BLaER1 (cell line): ENCODE results near the gene GAL.

Experiments
- H3K27ac ChIP-seq: shearing (Covaris generic); formaldehyde crosslinking; 2 replicates; pipeline ENCODE4 v1.8.1; 2022
- H3K27me3 ChIP-seq: shearing (Covaris generic); formaldehyde crosslinking; 2 replicates; pipeline ENCODE4 v1.8.1; 2022
- H3K36me3 ChIP-seq: shearing (Covaris generic); formaldehyde crosslinking; 2 replicates; pipeline ENCODE4 v1.8.1; 2022
- H3K4me1 ChIP-seq: shearing (Covaris generic); formaldehyde crosslinking; 2 replicates; pipeline ENCODE4 v1.8.1; 2022
- H3K4me2 ChIP-seq: shearing (Covaris generic); formaldehyde crosslinking; 2 replicates; pipeline ENCODE4 v1.8.1; 2022
- H3K4me3 ChIP-seq: shearing (Covaris generic); formaldehyde crosslinking; 2 replicates; pipeline ENCODE4 v1.8.1; 2022
- H3K9ac ChIP-seq: shearing (Covaris generic); formaldehyde crosslinking; 2 replicates; pipeline ENCODE4 v1.8.1; 2022
- H3K9me3 ChIP-seq: shearing (Covaris generic); formaldehyde crosslinking; 2 replicates; pipeline ENCODE4 v1.8.1; 2022
- H4K20me1 ChIP-seq: shearing (Covaris generic); formaldehyde crosslinking; 2 replicates; pipeline ENCODE4 v1.8.1; 2022
- Cebpa-rat ChIP-seq: shearing (Covaris generic); IDR thresholded peaks from 2 replicates; pipeline ENCODE4 v1.8.1; 2022

GAL gene

DNA sequence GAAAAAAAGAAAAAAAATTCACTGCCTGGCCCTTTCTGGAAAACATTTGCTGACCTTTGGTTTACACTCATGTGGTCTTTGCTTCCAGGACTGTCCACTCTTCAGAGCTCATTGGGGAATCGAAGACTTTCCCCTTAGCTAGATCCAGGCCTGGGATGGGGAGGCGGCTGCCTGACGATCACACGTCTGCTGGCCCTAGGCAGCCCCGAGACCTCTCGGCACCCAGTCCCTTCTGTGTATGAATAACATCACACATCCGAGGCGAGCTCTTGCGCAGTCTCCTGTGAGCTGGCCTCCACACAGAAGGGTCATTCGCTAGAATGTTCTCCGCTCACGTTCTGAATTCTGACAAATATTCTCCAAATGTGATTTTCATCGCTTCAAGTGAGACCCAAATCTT is 25.7 kb upstream of the GAL start:
- peak overlapping the region; percentile 99 for H3K4me2 ChIP-seq
- no peaks in the 10 kb centered on the region; the same call in 1 of the 2 replicates for H3K27me3 ChIP-seq
- peaks cover 56% of the 10 kb centered on the region for H3K4me1 ChIP-seq
- H4K20me1 ChIP-seq, result peaks cover 14% of the 10 kb centered on the region
- H3K9me3 ChIP-seq, result peaks cover 31% of the 10 kb centered on the region
- H3K4me3 ChIP-seq, result no peak overlapping the region
- no peak for TF ChIP-seq Cebpa-rat
- no peaks in the 10 kb centered on the region for H3K36me3 ChIP-seq
- H3K9ac ChIP-seq, result no peak overlapping the region
- no peak overlapping the region for H3K27ac ChIP-seq

DNA sequence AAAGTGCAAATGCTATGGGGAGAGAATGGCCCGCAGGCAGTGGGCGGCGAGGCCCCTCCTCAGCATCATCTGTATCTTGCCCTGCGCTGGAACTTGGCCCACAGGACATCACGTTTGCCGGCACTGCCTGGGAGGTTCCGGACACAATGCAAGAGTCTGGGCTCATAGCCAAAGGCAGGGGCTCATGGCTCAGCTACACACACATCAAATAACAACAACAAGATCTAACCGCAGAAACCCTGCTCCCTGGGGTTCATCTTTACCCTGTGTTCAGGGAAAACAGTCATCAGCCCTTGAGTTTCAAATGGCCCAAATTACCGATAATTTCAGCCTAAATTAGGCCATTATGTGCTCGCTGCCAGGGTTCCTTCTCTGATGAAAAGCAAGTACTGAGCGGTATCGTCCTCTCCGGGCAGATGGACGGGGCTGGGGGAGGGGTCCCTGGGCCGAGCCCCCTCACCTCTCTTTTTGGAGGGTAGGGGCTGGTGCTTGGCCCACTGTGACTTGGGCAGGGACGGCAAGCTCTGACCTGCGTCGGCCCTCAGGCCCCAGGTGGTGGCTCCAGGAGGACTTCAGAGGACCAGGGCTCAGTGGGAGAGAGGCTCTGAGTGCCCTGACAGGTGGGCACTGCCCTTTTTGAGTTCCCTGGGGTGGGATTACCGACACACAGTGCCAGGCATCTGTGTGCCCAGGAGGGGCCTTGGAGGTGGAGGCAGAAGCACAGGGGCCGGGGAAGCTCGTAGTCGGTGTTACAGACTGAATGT is 25.0 kb upstream of the GAL start:
- peak overlapping the region; percentile 99 for H3K4me2 ChIP-seq
- peaks cover 19% of the 10 kb centered on the region for H4K20me1 ChIP-seq
- peak; percentile 34; the same call in 1 of the 2 replicates for TF ChIP-seq Cebpa-rat
- H3K27me3 ChIP-seq, result no peaks in the 10 kb centered on the region; the same call in 1 of the 2 replicates
- peak overlapping the region; percentile 65 for H3K27ac ChIP-seq
- no peaks in the 10 kb centered on the region for H3K36me3 ChIP-seq
- peak overlapping the region; percentile 55 for H3K4me3 ChIP-seq
- H3K9me3 ChIP-seq, result peaks cover 31% of the 10 kb centered on the region
- H3K9ac ChIP-seq, result no peak overlapping the region
- peaks cover 63% of the 10 kb centered on the region for H3K4me1 ChIP-seq

DNA sequence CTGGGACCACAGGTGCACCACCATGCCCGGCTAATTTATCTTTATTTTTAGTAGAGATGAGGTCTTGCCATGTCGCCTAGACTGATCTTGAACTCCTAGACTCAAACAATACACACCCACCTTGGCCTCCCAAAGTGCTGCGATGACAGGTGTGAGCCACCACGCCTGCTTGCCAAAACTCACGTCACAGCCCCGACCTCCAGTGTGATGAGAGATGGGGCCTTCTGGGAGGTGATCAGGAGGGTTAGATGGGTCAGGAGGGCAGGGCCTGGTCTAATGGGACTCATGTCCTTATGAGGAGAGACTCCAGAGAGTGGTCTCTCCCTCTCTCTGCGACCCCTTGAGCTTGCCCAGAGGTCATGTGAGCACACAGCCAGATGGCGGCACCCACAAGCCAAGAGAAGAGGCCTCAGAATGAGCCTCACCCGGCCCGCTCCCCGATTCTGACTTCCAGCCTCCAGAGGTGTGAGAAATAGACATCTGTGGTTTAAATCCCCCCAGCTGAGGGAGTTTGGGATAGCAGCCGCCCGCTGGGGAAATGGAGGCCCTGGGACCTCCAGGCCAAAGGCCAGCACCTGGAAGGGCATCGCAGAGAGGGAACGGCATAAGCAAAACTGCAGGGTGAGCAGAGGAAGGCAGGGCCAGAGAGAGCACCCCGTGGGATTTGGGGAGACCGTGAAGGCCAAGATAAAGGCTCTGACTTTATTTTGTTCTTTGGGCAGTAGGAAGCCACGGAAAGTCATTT is 24.1 kb upstream of the GAL start:
- Histone ChIP-seq H3K9ac (no peak overlapping the region), H3K4me1 (peaks cover 72% of the 10 kb centered on the region), H3K9me3 (peaks cover 23% of the 10 kb centered on the region), H3K27me3 (no peaks in the 10 kb centered on the region; the same call in 1 of the 2 replicates), H3K4me3 (peak overlapping the region; percentile 55; the same call in 1 of the 2 replicates), H3K4me2 (peak overlapping the region; percentile 99), H4K20me1 (peaks cover 26% of the 10 kb centered on the region), H3K27ac (no peak overlapping the region), H3K36me3 (no peaks in the 10 kb centered on the region)
- no peak for TF ChIP-seq Cebpa-rat

DNA sequence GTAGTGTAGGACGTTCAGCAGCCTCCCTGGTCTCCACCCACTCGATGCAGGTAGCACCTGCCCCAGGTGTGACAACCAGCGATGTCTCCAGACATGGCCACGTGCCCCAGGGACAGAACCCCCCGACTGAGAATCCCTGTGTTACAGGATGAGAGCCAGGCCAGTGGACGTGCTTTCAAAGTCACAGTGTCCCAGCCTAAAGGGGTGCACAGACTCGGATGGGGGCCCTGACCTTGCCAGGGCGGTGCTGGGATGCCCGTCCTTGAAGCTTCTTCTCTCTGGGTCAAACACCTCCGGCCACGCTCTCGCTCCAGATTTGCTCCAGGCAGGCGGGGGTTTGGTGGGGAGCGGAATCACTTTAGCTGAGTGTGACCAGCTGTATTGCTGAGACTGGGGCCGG is 23.3 kb upstream of the GAL start:
- H3K4me2 ChIP-seq, result peak overlapping the region; percentile 99; the same call in 1 of the 2 replicates
- no peak overlapping the region for H3K27ac ChIP-seq
- H3K27me3 ChIP-seq, result no peaks in the 10 kb centered on the region; the same call in 1 of the 2 replicates
- H3K4me3 ChIP-seq, result no peak overlapping the region
- peaks cover 73% of the 10 kb centered on the region for H3K4me1 ChIP-seq
- H3K9ac ChIP-seq, result no peak overlapping the region
- H4K20me1 ChIP-seq, result peaks cover 26% of the 10 kb centered on the region
- H3K9me3 ChIP-seq, result peaks cover 15% of the 10 kb centered on the region
- no peak for TF ChIP-seq Cebpa-rat
- no peaks in the 10 kb centered on the region for H3K36me3 ChIP-seq

DNA sequence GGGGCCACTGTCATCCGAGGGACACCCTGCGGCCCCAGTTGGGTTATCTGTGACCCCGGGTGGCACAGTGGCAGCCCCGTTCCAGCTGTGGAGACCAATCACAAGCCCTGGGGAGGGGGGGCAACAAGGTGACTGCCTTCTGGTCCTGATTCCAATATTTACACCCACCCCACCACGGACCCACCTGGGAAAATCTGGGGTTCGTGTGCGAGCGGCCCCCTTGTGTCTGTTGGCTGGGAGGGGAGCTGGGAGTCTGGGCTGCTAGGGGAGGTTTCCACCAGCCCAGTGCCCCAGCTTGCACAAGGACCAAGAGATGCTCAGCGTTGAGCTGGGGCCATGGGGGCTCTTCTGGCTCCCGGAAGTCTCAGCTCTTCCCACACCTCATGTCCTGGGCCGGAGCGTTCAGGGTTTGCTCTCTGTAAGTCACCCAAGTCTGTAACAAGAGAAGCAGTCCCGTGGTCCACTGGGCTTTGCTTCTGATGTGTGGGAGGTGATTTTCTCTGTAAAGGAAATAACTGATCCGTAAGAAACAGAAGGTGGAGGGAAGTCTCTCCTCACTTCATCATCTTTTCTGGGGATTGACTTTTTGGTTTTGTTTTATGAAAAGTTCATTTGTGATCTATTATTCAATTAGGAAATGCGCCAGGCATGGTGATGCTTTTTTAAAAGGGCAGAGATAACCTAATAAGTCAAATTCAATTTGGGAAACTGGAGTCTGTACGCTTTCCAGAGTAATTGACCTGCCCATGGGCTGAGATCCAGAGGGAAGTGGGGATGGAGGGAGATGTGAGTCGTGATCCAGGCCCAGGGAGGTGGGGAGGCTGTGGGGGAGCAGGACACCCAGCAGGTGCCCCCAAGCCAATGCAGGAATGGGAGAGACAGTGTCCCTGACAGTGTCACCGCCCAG is 22.4 kb upstream of the GAL start:
- Histone ChIP-seq H3K4me3 (no peak overlapping the region), H3K27ac (no peak overlapping the region), H3K9me3 (peaks cover 15% of the 10 kb centered on the region), H4K20me1 (peaks cover 26% of the 10 kb centered on the region), H3K9ac (no peak overlapping the region), H3K36me3 (no peaks in the 10 kb centered on the region), H3K27me3 (no peaks in the 10 kb centered on the region; the same call in 1 of the 2 replicates), H3K4me1 (peaks cover 71% of the 10 kb centered on the region), H3K4me2 (no peak overlapping the region)
- TF ChIP-seq Cebpa-rat, result no peak

DNA sequence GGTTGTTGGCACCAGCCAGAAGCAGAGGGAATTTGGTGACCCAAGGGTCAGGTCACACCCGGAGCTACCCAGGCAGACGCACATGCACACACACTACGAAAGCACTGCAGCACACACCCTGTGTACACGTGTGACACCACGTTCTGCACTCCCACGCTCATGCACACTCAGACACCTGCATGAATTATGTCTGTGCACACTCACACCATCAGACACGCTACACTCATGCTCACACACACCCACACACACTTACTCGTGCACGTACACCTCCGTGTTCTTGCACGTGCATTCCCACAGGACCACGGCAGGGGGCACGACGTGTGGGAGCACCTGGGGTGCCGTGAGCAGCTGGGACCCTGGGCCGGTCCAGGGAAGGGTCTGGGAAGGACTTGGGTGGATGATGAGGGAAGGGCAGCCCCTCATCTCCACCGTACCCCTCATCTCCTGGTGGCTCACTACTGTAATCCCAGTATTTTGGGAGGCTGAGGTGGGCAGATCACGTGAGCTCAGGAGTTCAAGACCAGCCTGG is 20.8 kb upstream of the GAL start:
- peak overlapping the region; percentile 89 for H3K4me2 ChIP-seq
- H3K9me3 ChIP-seq, result peaks cover 12% of the 10 kb centered on the region
- no peaks in the 10 kb centered on the region for H3K27me3 ChIP-seq
- no peak overlapping the region for H3K27ac ChIP-seq
- TF ChIP-seq Cebpa-rat, result no peak
- H3K4me3 ChIP-seq, result no peak overlapping the region
- H4K20me1 ChIP-seq, result peaks cover 25% of the 10 kb centered on the region
- H3K36me3 ChIP-seq, result no peaks in the 10 kb centered on the region
- no peak overlapping the region for H3K9ac ChIP-seq
- peaks cover 57% of the 10 kb centered on the region for H3K4me1 ChIP-seq

DNA sequence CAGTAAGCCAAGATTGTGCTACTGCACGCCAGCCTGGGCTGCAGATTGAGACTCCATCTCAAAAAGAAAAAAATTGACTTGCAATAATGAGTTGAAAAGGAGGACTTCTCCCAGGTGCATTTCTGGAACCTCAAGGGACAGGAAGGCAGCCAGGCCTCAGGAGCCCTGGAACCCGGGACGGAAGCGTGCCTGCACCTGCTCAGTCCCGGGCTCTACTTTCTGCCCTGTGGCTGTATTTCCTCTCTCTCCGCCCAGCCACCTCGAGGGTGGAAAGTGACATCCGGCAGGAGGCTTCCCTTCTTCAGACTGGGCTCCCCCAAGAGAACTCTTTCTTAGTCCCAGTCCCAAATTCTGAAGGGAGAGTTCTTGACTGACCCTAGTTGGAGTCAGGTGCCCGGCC is 20.2 kb upstream of the GAL start:
- H3K4me1 ChIP-seq, result peaks cover 53% of the 10 kb centered on the region
- H3K36me3 ChIP-seq, result no peaks in the 10 kb centered on the region
- no peak overlapping the region for H3K27ac ChIP-seq
- H3K9me3 ChIP-seq, result peaks cover 12% of the 10 kb centered on the region
- H4K20me1 ChIP-seq, result peaks cover 22% of the 10 kb centered on the region
- H3K4me3 ChIP-seq, result peak overlapping the region; percentile 7; the same call in 1 of the 2 replicates
- H3K27me3 ChIP-seq, result no peaks in the 10 kb centered on the region
- no peak for TF ChIP-seq Cebpa-rat
- no peak overlapping the region for H3K9ac ChIP-seq
- H3K4me2 ChIP-seq, result peak overlapping the region; percentile 89

DNA sequence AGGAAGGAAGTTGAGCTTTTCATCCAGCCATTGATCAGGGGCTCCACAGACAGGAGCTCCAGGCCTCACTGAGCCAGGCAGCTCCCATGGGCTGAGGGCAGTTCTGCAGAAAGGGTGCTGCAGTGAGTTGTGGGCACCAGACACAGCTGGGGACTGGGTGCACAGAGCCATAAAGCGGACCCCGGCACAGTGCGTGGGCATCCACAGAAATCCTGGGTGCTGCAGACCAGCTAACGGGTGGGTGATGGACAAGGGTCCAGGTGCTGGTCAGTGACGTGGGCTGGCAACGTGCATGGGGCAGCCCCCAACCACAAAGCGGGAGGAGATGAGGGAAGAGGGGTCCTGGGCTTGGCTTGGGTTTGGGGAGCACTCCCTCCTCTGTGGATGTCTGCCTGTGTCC is 19.4 kb upstream of the GAL start:
- peaks cover 12% of the 10 kb centered on the region for H3K9me3 ChIP-seq
- no peak overlapping the region; the same call in 1 of the 2 replicates for H3K27ac ChIP-seq
- H3K9ac ChIP-seq, result no peak overlapping the region
- H3K4me1 ChIP-seq, result peaks cover 53% of the 10 kb centered on the region
- no peaks in the 10 kb centered on the region for H3K36me3 ChIP-seq
- H3K4me3 ChIP-seq, result no peak overlapping the region
- H3K27me3 ChIP-seq, result no peaks in the 10 kb centered on the region
- no peak for TF ChIP-seq Cebpa-rat
- H4K20me1 ChIP-seq, result peaks cover 15% of the 10 kb centered on the region; the same call in 1 of the 2 replicates
- peak overlapping the region; percentile 89 for H3K4me2 ChIP-seq

DNA sequence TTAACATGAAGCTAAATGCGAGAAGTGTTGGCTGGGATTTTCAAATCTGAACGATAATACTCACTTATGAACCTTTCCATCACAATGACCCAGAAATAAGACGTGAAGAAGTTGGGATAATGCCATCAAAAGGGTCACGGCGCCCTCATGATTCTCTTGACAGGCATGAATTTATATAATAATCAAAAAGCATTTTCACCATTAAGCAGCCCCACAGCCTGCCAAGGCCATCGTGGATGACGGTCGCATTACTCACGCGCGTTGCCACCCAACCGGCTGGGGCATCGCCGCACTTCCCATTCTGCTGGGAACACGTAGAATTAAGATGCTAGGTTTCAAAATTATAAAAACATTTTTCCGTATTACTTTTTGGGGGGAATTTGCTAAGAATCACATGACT is 18.9 kb upstream of the GAL start:
- Histone ChIP-seq H3K9me3 (peaks cover 15% of the 10 kb centered on the region), H3K4me2 (no peak overlapping the region), H3K27ac (no peak overlapping the region), H3K4me3 (no peak overlapping the region), H3K27me3 (no peaks in the 10 kb centered on the region), H3K4me1 (peaks cover 53% of the 10 kb centered on the region), H4K20me1 (0 out of 2 replicates have a peak, but pooled peaks cover 15% of the 10 kb centered on the region), H3K36me3 (no peaks in the 10 kb centered on the region), H3K9ac (no peak overlapping the region)
- no peak for TF ChIP-seq Cebpa-rat
